ENCODE results near the gene ZNF8.

DNA sequence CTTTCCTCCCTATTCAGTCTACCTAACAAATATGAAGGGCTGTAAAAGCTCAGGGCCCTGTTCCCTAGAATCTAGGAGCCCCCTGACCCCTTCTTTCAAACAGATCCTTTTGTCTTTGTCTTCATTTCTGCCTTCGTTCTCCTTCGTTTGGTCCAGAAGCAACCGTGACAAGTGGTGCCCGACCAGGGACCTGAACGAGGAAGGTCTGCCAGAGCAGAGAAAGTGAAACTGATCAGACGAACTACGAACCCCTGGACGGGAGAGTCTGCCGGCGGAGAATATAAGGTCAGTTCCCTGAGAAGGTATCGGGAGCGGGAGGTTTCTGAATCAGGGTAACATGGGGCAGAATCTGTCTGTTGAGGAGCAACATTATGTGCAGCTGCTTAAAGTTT is 27.2 kb downstream of the ZNF8 start:
- TF ChIP-seq, protein P1, sequence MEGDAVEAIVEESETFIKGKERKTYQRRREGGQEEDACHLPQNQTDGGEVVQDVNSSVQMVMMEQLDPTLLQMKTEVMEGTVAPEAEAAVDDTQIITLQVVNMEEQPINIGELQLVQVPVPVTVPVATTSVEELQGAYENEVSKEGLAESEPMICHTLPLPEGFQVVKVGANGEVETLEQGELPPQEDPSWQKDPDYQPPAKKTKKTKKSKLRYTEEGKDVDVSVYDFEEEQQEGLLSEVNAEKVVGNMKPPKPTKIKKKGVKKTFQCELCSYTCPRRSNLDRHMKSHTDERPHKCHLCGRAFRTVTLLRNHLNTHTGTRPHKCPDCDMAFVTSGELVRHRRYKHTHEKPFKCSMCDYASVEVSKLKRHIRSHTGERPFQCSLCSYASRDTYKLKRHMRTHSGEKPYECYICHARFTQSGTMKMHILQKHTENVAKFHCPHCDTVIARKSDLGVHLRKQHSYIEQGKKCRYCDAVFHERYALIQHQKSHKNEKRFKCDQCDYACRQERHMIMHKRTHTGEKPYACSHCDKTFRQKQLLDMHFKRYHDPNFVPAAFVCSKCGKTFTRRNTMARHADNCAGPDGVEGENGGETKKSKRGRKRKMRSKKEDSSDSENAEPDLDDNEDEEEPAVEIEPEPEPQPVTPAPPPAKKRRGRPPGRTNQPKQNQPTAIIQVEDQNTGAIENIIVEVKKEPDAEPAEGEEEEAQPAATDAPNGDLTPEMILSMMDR (IDR thresholded peaks at IDR 0.05 in 8 of 11, conservative IDR thresholded peaks at IDR 0.05 in 3 of 11): no peak
- TF ChIP-seq POLR2A (IDR thresholded peaks at IDR 0.05): no peak
